K562 (cell line): ENCODE measurements around the gene MAPK4. TPM values are rescaled to one million over a fixed set of nuclear protein-coding genes. Genes with fewer than 3 reads are reported as not detected.
A peak's percentile ranks its signal among the peaks of the same experiment; 100 is the strongest.

Source experiments
- ATAC-seq: fragments of 200-7000 bp; cut with Tn5 transposase; 3 replicates; pipeline ENCODE4 v1.9.1; 2020; ENCODE audit warnings: moderate library complexity
- BruUV-seq: library from RNA; stranded (reverse); fragments of 400-500 nt; replicated peaks from 2 replicates; lab custom pipeline; 2021; lab: Mats Ljungman, UMichigan
- CTCF ChIA-PET: fragments of 300-600 bp; formaldehyde crosslinking; extraction: SDS; loops from one replicate; lab custom pipeline; 2021; ENCODE audit warnings: low intra/inter-chr PET ratio; lab: Yijun Ruan, JAX
- POLR2A ChIA-PET: fragments of 300-600, 350-650 bp; sonication (Branson Sonifier 250); formaldehyde crosslinking; extraction: SDS; loops from one replicate; lab custom pipeline; 2021; ENCODE audit warnings: antibody characterized with exemption, inconsistent platforms; lab: Yijun Ruan, JAX
- DNase-seq, 4 experiments: peaks; one replicate each; pipeline versions ENCODE4 v3.0.0 to v3.0.0-alpha.2; 2011 to 2018; ENCODE audit warnings: low spot score in 3 of 4, mixed read lengths in 3 of 4; ENCODE audit errors: extremely low read depth in 1 of 4
- FAIRE-seq: peaks from 2 replicates; lab custom pipeline; 2011; peaks lifted over from hg19 to GRCh38; lab: Jason Lieb, UNC
- H2AFZ ChIP-seq: 2 replicates; pipeline ENCODE4 v1.6.0; 2011; ENCODE audit warnings: low read depth, low read length, control low read depth, inconsistent platforms
- H3K27ac ChIP-seq: fragments of 200-600 bp; 3 replicates; pipeline ENCODE4 v1.8.0; 2011; ENCODE audit warnings: low read depth, mild to moderate bottlenecking, control low read depth, inconsistent platforms, low read length, moderate library complexity, mixed read lengths; ENCODE audit errors: extremely low read depth
- H3K27me3 ChIP-seq, 2 experiments: fragments of 300-600 bp in 1 of 2; 2 replicates in 1 of 2; 3 replicates in 1 of 2; pipeline versions ENCODE4 v1.6.0 to v1.8.0; 2011; ENCODE audit warnings: inconsistent platforms in 2 of 2, low read length in 2 of 2, mild to moderate bottlenecking in 1 of 2, mixed read lengths in 1 of 2, moderate library complexity in 1 of 2; ENCODE audit not compliant: control insufficient read depth in 2 of 2, insufficient read depth in 2 of 2
- H3K36me3 ChIP-seq: fragments of 300-600 bp; 3 replicates; pipeline ENCODE4 v1.8.0; 2011; ENCODE audit warnings: mild to moderate bottlenecking, low read length, inconsistent platforms; ENCODE audit not compliant: control insufficient read depth, insufficient read depth
- H3K4me1 ChIP-seq, 2 experiments: fragments of 200-600 bp in 1 of 2; replicated peaks in 1 of 2; 2 replicates in 1 of 2; 3 replicates in 1 of 2; pipeline versions ENCODE4 v1.5.1 to v1.8.0; 2011; ENCODE audit warnings: inconsistent platforms in 2 of 2, low read length in 2 of 2, mild to moderate bottlenecking in 1 of 2, mixed read lengths in 1 of 2, moderate library complexity in 1 of 2; ENCODE audit not compliant: control insufficient read depth in 2 of 2, insufficient read depth in 2 of 2
- H3K4me2 ChIP-seq: 2 replicates; pipeline ENCODE4 v1.6.1; 2011; ENCODE audit warnings: low read length, control low read depth, inconsistent platforms, mixed read lengths; ENCODE audit not compliant: insufficient read depth
- H3K4me3 ChIP-seq: fragments of 200-600 bp; sonication (generic), shearing (Covaris generic); 2 replicates; pipeline ENCODE4 v1.5.1; 2016; ENCODE audit warnings: control low read depth, inconsistent platforms
- H3K79me2 ChIP-seq: fragments of 200-600 bp; 3 replicates; pipeline ENCODE4 v1.8.0; 2011; ENCODE audit warnings: low read length, inconsistent platforms; ENCODE audit not compliant: control insufficient read depth, insufficient read depth
- H3K9ac ChIP-seq, 2 experiments: 2 replicates each; pipeline versions ENCODE4 v1.6.0 to v1.6.1; 2011; ENCODE audit warnings: low read depth in 2 of 2, low read length in 2 of 2, control low read depth in 1 of 2, inconsistent platforms in 1 of 2, mild to moderate bottlenecking in 1 of 2, mixed read lengths in 1 of 2; ENCODE audit not compliant: insufficient read depth in 1 of 2
- H3K9me1 ChIP-seq: one replicate; pipeline ENCODE4 v1.6.0; 2011; ENCODE audit warnings: inconsistent platforms, mild to moderate bottlenecking, low read length, moderate library complexity; ENCODE audit not compliant: control insufficient read depth, insufficient read depth
- H3K9me3 ChIP-seq: replicated peaks from 2 replicates; pipeline ENCODE4 v1.5.1; 2011; ENCODE audit warnings: low read depth, low read length, inconsistent platforms; ENCODE audit not compliant: control insufficient read depth, insufficient read depth
- H4K20me1 ChIP-seq: replicated peaks from 2 replicates; pipeline ENCODE4 v1.6.1; 2011; ENCODE audit warnings: low read length, inconsistent platforms, mixed read lengths; ENCODE audit not compliant: control insufficient read depth, insufficient read depth
- EGR1 ChIP-seq: fragments of 450-650 bp; conservative IDR thresholded peaks from 2 replicates; pipeline ENCODE4 v1.6.1; 2017; ENCODE audit warnings: mild to moderate bottlenecking
- SMARCC2 ChIP-seq: fragments of 450-650 bp; IDR thresholded peaks from 2 replicates; pipeline ENCODE4 v1.6.1; 2017; ENCODE audit warnings: antibody characterized with exemption, moderate library complexity, mild to moderate bottlenecking, low read depth
- SREBF1 ChIP-seq: fragments of 150-350 bp; IDR thresholded peaks from 2 replicates; pipeline ENCODE4 v1.6.1; 2014; ENCODE audit warnings: antibody characterized with exemption, low read depth, low read length, borderline replicate concordance
- TRIM24 ChIP-seq, 2 experiments: fragments of 450-650 bp; IDR thresholded peaks; 2 replicates each; pipeline ENCODE4 v1.6.1; 2016
- WGBS: fragments of 100-300 bp; shearing (Covaris generic); methylation state at CpG from one replicate; pipeline ENCODE4 v1.1.6; 2016; ENCODE audit warnings: low coverage, mixed read lengths; ENCODE audit not compliant: insufficient coverage; ENCODE audit errors: missing lambda C conversion rate; 5-methylcytosine and 5-hydroxymethylcytosine counted together
- in situ Hi-C: fragments of 300-500 bp; cut with MboI; formaldehyde crosslinking; loops from 4 replicates; pipeline ENCODE4 v1.15.0; 2018; ENCODE audit warnings: inconsistent platforms, mixed read lengths
- intact Hi-C: fragments of 100-400 bp; cut with micrococcal nuclease; formaldehyde crosslinking; loops from 2 replicates; pipeline ENCODE4 v1.14.2; 2022
- polyA plus RNA-seq, 8 experiments: library from polyadenylated mRNA; depleted of rRNA in 4 of 8; stranded (reverse) in 5 of 8; unstranded in 3 of 8; fragments of >200 nt; fragmentation: Nextera tagmentation in 2 of 8; fragmentation: Illumina TruSeq in 1 of 8; extraction: Ambion mirVana in 2 of 8; extraction: Trizol in 1 of 8; gene quantifications; 2 replicates each; pipeline versions ENCODE4 v1.2.1 to v1.2.3, GENCODE V29; 2011 to 2014; ENCODE audit warnings: inconsistent platforms in 1 of 8, missing spikeins in 1 of 8
- total RNA-seq, 7 experiments: library from RNA; depleted of rRNA in 6 of 7; stranded (reverse); fragments of >200 nt in 6 of 7; fragmentation: Illumina TruSeq in 2 of 7; extraction: Trizol in 2 of 7; gene quantifications; 2 replicates each; pipeline versions ENCODE4 v1.2.1 to v1.2.3, GENCODE V29; 2011 to 2021; ENCODE audit warnings: low replicate concordance in 1 of 7
- TF ChIP-seq, protein P1 (sequence below), 3 experiments: IDR thresholded peaks in 2 of 3; conservative IDR thresholded peaks in 1 of 3; 2 replicates each; pipeline ENCODE4 v1.5.1; 2011 to 2012; ENCODE audit warnings: low read length in 3 of 3, mild to moderate bottlenecking in 3 of 3, control low read depth in 2 of 3, improper control_type of control experiment in 1 of 3, inconsistent platforms in 1 of 3, low read depth in 1 of 3, mixed read lengths in 1 of 3, moderate library complexity in 1 of 3; ENCODE audit not compliant: insufficient read depth in 2 of 3

The MAPK4 gene
- total and polyA plus RNA-seq, 9 of the 15 experiments (the other 6 are each of a cell fraction or from before 2014, with no cell fraction given), result not detected

DNA sequence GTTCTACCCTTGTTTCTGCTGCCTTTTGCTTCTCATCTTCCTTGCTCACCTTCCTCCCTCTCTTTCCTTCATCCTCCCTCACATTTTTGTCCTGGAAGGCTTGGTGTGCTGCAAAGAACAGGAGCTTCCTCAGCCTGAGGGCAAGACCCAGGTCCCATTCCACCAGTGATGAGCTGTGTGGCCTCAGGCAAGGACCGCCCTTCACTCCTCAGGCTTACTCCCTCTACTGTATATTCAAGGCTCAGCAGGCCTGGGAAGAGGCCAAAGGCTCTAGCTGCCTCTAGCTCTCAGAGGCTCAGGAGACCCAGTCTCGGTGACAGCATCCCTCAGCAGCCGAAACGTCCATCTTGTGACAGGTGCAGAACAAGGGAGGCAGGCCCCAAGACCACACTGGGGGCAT lies 162.4 kb downstream of the MAPK4 start:
- in situ Hi-C loops, result no loop called here
- no peaks in the 10 kb centered on the region for H3K9me3 ChIP-seq
- POLR2A ChIA-PET, result no interaction called here
- no TSS peak for BruUV-seq
- H3K4me3 ChIP-seq, result no peak overlapping the region
- intact Hi-C loops, result no loop called here
- no peaks in the 10 kb centered on the region for H3K9me1 ChIP-seq
- H3K36me3 ChIP-seq, result no peaks in the 10 kb centered on the region
- H3K27me3 ChIP-seq, result peaks cover 3 to 6% of the 10 kb centered on the region in 2 experiments; a peak in 3 of 5 replicates
- H3K79me2 ChIP-seq, result no peaks in the 10 kb centered on the region
- no peaks in the 10 kb centered on the region for H3K4me1 ChIP-seq
- FAIRE-seq (no peak), DNase-seq (peak in 1 of 4 experiments; percentile 2), ATAC-seq (peak; percentile 75)
- CTCF ChIA-PET, result no interaction called here
- H3K4me2 ChIP-seq, result no peak overlapping the region
- TF ChIP-seq SMARCC2 (no peak), EGR1 (no peak), SREBF1 (no peak), TRIM24 (IDR thresholded peaks at IDR 0.05) (no peak)
- TF ChIP-seq, protein P1, sequence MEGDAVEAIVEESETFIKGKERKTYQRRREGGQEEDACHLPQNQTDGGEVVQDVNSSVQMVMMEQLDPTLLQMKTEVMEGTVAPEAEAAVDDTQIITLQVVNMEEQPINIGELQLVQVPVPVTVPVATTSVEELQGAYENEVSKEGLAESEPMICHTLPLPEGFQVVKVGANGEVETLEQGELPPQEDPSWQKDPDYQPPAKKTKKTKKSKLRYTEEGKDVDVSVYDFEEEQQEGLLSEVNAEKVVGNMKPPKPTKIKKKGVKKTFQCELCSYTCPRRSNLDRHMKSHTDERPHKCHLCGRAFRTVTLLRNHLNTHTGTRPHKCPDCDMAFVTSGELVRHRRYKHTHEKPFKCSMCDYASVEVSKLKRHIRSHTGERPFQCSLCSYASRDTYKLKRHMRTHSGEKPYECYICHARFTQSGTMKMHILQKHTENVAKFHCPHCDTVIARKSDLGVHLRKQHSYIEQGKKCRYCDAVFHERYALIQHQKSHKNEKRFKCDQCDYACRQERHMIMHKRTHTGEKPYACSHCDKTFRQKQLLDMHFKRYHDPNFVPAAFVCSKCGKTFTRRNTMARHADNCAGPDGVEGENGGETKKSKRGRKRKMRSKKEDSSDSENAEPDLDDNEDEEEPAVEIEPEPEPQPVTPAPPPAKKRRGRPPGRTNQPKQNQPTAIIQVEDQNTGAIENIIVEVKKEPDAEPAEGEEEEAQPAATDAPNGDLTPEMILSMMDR (IDR thresholded peaks at IDR 0.05 in 2 of 3, conservative IDR thresholded peaks at IDR 0.05 in 1 of 3; ENCODE audit: insufficient read depth in 2 of 3, low read depth in 1 of 3, low read length in 3 of 3), result 0 out of 6 replicates have a peak, but pooled peaks of 1 of the 3 experiments have one; percentile 3
- no peak overlapping the region for H3K9ac ChIP-seq
- H4K20me1 ChIP-seq, result no peaks in the 10 kb centered on the region
- no peak overlapping the region for H2AFZ ChIP-seq
- no peak overlapping the region for H3K27ac ChIP-seq
- WGBS, result 0% methylated on average over 4 of the region's 4 CpGs
